Measurements from ENCODE around the gene MAGEC2.

MAGEC2 gene, protein sequence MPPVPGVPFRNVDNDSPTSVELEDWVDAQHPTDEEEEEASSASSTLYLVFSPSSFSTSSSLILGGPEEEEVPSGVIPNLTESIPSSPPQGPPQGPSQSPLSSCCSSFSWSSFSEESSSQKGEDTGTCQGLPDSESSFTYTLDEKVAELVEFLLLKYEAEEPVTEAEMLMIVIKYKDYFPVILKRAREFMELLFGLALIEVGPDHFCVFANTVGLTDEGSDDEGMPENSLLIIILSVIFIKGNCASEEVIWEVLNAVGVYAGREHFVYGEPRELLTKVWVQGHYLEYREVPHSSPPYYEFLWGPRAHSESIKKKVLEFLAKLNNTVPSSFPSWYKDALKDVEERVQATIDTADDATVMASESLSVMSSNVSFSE

DNA sequence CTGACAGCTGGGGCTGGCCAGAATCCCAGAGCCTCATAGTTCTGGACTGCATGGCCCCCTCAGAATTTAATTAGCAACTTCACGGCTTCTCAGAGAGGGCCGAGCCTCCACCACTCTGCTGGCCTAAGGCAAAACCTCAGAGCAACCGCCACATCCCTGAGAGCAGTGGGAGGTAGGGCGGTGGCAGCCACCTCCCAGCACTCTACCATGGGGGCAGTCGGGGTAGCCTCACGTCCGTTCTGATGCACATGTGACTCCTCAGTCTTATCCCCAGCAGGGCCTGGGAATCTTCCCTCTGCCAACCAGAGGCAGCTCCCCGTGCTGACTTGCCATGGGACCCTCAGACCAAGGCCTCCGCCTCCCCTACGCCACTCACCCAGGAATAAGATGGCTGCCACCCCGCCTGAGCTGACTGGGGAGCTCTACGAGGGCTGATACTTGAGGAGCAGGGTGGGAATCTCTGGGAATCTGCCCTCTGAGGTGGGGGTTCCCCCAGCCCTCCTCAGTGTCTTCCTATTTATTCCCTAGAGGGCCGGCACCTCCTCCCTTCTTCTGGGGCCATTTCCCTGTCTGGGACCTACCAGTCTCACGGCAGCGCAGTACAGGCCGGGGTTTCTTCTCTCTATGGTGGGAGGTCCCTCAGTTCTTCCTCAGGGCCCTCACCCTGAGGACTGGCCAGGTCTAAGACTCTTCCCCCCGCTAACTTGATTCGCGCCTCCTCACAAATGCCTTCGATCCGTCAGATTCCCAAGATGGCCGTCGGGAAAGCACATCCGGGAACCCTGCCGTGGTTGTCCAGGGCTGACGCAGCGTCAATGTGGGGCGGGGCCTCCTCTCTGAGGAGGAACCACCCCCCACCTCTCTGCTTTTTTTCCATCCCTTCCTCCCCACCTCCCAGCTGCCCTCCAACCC lies at the start of gene MAGEC2:
Gene MAGEC2, minus strand, starts transcription at position 769 of the 912 bp plus-strand sequence. CDS start 1,303 bp downstream, outside the sequence.
- no peak for DNase-seq

DNA sequence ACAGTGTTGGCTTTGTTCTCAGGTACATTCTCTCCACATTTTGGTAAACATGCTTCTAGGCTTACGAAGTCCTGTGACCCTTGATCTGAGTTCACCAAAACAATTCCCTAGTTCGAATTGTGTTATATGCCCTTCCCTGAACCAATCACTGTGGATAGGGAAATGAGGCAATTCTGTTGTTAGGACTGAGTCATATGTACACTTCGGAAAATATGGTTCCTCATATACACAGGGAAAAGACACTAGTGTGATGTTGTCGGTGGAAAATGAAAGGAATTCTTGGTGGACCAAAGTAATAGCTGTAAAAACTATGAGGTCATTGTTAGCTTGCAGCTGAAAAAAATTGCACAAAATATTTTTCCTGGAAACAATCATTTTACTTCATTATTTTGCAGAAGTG lies 46.6 kb upstream of the MAGEC2 start:
- DNase-seq, result no peak

DNA sequence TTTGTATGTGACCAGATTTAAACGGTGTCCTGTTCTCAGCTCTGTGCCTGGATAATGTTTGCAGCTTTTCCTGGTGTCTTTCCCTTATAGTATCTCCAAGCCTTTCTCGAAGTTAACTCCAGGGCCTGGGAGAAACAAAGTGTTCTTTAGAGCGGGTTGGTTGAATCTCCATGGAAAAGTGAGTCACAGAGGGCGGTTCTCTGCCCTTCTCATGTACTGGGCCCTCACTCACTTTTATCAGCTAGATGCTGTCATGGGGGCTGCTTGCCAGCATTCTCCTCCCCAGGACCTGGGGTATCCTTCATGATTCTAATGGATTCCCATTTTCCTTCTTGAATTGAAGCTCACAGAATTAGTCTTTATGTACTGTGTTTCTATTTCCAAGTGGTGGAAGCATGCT lies 46.1 kb upstream of the MAGEC2 start:
- no peak for DNase-seq

DNA sequence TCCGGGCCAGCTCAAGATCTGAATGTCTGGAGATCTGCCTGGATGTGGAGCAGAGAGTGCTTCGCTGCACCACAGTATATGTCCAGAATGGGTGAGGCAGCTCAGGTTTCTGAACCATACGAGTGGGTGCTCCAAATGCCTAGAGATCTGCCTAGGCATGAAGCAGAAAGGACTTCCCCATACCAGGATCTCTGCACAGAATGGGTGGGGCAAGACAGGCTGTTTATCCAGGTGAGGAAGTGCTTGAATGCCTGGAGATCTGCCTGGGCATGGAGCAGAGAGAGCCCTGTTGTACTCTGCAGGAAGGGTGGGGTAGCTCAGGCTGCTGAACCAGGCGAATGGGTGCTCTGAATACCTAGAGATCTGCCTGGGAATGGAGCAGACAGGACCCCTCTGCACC lies 45.4 kb upstream of the MAGEC2 start:
- no peak for DNase-seq

DNA sequence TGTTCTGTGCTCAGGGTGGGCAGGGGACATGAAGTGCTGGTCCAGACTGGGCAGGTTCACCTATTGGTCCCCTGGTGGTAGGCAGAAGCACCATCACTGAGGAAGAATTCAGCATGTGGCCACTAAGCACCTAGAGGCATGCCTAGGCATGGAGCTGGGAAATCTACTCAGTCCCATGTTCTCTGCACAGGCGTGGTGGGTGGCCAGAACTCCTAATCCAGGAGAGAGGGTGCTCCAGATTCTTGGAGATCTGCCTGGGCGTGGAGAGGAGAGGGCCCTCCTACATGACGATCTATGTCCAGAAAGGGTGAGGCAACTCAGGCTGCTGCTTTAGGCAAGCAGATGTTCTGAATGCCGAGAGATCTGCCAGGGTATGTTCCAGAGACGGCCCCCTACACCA lies 44.6 kb upstream of the MAGEC2 start:
- no peak for DNase-seq

DNA sequence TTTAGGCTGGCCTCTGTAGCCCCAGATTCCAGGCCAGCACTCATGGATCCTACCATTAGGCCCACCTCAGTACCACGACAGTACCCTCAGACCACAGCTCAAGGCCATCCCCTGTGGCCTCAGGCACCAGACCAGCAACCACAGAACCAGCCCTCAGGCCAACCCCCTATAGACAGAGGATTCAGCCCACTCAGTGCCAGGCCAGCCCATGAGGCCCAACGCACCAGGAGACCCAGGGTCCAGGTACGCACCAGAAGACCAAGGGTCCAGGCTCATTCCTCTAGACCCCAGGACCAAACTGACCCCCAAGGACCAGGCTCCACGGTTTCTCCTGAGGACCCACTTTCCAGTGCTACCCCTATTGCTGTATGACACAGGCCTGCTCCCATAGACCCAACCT lies 39.5 kb upstream of the MAGEC2 start:
- no peak for DNase-seq

DNA sequence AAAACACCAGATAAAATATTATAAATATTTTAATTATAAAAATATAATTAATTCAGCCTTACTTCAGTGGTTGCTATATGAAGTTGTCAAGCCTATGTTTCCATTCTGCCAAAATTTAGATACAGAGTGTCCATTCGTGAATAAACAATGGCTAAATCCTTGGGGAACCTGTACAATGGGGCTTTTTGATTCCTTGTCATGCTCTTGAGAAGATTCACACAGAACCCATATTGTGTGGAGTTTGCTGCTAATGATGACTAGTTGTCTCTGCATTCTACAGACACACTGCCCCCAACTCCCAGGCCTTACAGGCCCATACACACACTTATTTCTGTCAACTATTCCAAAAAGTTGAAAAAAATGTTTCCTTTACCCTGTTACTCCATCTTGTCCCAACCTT lies 33.4 kb upstream of the MAGEC2 start:
- DNase-seq, result no peak

DNA sequence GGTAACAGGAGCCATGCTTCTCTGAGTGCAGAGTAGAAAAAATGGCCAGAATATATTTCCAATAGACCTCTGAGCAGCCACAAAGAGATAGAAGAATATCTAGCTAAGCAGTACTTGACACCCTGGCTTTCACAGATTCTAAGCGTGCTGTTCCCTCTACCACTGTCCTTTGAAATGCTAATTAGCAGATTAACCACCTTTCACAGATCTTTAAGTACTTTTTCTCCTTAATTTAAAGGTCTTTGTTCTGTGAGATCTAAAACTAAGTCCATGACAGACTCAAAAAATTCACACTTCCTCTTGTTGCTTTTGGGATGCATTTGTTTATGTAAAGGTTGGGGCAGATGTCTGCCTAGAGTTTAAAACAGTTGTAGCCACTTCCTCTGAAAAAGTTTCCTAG lies 28.3 kb upstream of the MAGEC2 start:
- DNase-seq, result peak in 1 of 2 experiments; percentile 7

DNA sequence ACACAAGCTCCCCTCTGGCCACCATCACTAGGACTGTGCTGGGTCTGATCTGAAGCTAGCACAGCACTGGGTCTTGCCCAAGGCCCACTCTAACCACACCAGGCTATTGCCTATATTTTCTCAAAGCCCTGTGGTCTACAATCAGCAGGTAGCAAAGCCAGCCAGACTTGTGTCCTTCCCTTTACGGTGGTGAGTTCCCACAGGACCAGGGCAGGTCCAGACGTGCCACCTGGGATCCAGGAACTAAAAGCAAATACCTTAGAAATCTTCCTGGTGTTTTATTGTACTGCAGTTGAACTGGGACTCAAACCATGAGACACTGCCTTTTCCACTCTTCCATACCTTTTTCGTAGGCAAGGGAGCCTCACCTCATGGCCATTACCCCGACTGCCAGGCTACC lies 9.0 kb upstream of the MAGEC2 start:
- no peak for DNase-seq

DNA sequence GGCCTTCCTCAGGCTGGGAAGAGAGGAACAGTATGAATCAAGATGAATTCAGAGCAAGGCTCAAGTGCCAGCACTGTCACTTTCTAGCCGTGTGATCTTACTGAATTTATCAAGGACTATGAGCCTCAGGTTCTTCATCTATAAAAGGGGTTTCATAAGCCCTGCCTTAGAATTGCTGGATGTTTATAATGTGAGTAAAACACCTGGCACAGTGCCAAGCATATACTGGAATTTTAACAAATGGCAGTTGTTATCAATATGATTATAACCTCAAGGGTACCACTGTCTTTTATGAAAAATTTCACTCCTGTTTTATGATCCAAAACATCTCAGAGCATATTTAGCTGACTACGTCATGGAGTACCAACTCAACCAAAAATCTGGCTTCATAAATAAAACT lies 4.0 kb downstream of the MAGEC2 start:
- DNase-seq, result no peak

DNA sequence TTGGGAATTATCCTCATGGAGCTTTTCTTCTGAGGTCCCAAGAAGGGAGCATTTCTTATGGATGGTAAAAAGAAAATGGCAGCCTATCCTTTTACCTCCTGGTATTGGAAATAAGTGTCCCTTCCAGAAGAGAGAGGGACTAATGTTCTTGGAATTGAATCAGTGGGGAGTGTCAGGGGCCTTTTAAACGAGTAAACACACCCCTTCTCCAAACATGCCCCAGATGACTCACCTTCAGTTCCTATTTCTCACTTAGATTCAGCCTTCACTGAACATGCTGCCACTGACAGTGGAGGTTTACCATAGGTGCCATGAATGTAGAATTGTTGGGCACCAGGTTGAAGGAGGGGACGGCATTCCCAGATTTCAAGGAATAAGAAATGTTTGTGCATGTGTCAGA lies 19.0 kb downstream of the MAGEC2 start:
- no peak for DNase-seq

DNA sequence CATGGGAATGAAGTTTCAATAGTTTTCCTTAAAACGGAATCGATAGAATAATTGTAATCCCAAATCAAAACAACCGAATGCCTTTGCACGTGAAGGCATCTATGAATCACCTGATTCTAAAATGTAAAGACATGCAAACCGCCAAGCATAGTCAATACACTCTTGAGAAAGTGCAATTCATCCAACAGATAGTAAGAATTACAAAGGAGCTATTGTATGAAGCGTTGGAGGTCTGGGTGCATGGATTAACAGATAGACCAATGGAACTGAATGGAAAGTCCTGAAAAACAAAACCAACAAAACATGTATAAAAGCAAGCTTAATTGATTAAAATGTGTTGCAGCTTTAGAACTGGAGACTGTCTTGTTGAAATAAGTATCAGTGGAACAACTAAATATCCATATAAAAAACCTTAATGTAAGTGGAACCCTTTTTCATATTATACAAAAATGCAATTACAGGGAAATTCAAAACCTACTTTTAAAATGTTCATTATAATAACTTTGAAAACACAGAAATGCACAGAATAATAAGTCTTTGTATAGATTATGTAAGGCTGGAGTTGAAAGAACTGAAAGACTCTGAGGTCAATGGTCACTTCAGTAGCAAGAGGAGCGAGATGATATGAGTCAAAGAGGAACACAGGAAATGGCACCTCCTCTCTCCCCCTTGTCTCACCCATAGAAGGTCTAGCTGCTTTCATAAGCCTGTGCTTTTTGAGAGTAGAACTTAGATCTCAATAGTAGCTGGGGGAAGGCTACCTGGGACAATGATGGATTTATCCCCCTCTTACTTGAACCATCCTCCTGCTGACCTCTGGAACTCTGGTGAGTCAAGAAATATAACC lies 20.1 kb downstream of the MAGEC2 start:
- DNase-seq, result no peak

DNA sequence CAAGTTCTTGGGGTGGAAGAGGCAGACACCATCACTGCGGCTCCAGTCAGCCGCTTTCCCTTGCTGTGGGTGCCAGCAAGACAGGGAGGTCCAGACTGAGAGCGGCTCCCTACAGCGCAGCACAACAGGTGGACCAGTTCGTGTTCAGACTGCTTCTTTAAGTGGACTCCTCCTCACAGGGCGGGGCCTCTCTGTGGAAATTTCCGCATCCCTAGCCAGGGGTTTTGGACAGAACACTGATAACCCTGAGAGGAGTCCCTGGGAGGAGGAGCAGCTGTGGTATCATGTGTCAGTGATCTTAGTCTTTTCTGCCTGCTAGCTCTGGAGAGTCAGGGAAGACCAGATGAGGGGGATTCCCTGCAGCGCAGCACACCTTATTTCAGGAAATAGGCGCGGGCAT lies 48.5 kb downstream of the MAGEC2 start:
- peak; percentile 76 to 86 for DNase-seq
